Spinal cord (tissue), 10 donors: Measurements from ENCODE around the gene TK1. TPM values are rescaled to one million over a fixed set of nuclear protein-coding genes. Genes with fewer than 3 reads are reported as not detected.
"Not testable (repeated sequence)": the region's sequence is repeated elsewhere in the genome, so short reads cannot be mapped to it uniquely, and the experiment has no call there.

ENCODE experiments used
- DNase-seq, 6 donors: peaks; one replicate each; pipeline versions ENCODE4 v3.0.0 to v3.0.0-alpha.2; 2013 to 2015; ENCODE audit warnings: low spot score in 6 of 6, low read depth in 4 of 6
- H3K27ac ChIP-seq: one replicate; pipeline ENCODE4 v1.5.1; 2013; ENCODE audit warnings: low read depth, low read length, control low read depth
- H3K27me3 ChIP-seq: one replicate; pipeline ENCODE4 v1.6.1; 2013; ENCODE audit warnings: low read length; ENCODE audit not compliant: control insufficient read depth, insufficient read depth
- H3K36me3 ChIP-seq: one replicate; pipeline ENCODE4 v1.6.1; 2013; ENCODE audit warnings: low read length; ENCODE audit not compliant: control insufficient read depth, insufficient read depth
- H3K4me1 ChIP-seq: one replicate; pipeline ENCODE4 v1.6.1; 2013; ENCODE audit warnings: low read length; ENCODE audit not compliant: control insufficient read depth, insufficient read depth
- H3K4me3 ChIP-seq: one replicate; pipeline ENCODE4 v1.5.1; 2013; ENCODE audit warnings: low read depth, low read length, control low read depth
- H3K9me3 ChIP-seq: one replicate; pipeline ENCODE4 v1.6.1; 2013; ENCODE audit warnings: low read length; ENCODE audit not compliant: control insufficient read depth, insufficient read depth
- WGBS: methylation state at CpG from one replicate; pipeline ENCODE4 v1.1.5; 2013; ENCODE audit warnings: missing lambda C conversion rate; ENCODE audit not compliant: insufficient coverage; 5-methylcytosine and 5-hydroxymethylcytosine counted together
- polyA plus RNA-seq, 2 donors: library from polyadenylated mRNA; unstranded; fragments of 120-200 nt; gene quantifications; one replicate each; pipeline ENCODE4 v1.2.1, GENCODE V29; 2013; ENCODE audit not compliant: insufficient read length in 2 of 2
- total RNA-seq, 2 donors: library from RNA; depleted of rRNA in 1 of 2; stranded (reverse); fragments of 120-200 nt in 1 of 2; fragments of >200 nt in 1 of 2; gene quantifications; one replicate each; pipeline versions ENCODE4 v1.2.3 to v1.2.4, GENCODE V29; 2013 to 2014
- donor health status: healthy.

TK1 gene
- total and polyA plus RNA-seq, 4 donors, result 11.0 to 13.8 (median 12.7) TPM

- Histone ChIP-seq H3K36me3 (no peaks in the 10 kb centered on the region), H3K27me3 (peaks cover 2% of the 10 kb centered on the region), H3K4me1 (peaks cover 54% of the 10 kb centered on the region), H3K4me3 (no peak overlapping the region), H3K9me3 (no peaks in the 10 kb centered on the region), H3K27ac (peak overlapping the region; percentile 82)
- 62% methylated on average over 18 of the region's 18 CpGs for WGBS
- peak in 1 of 6 donors; percentile 66 for DNase-seq
These were observed 41.9 kb downstream of the TK1 start for GRCh38 chr17:78144736-78145641.

- Histone ChIP-seq H3K27ac (peak overlapping the region; percentile 82), H3K4me3 (no peak overlapping the region), H3K4me1 (peaks cover 54% of the 10 kb centered on the region)
These were observed 42.6 kb downstream of the TK1 start for GRCh38 chr17:78144147-78144719.

GRCh38 chr17:78143214-78144146 is 43.4 kb downstream of the TK1 start:
- H3K4me1 ChIP-seq, result peaks cover 54% of the 10 kb centered on the region
- H3K36me3 ChIP-seq, result no peaks in the 10 kb centered on the region
- DNase-seq, result no peak
- H3K9me3 ChIP-seq, result no peaks in the 10 kb centered on the region
- 86% methylated on average over 17 of the region's 21 CpGs for WGBS
- H3K27ac ChIP-seq, result peak overlapping the region; percentile 82
- H3K27me3 ChIP-seq, result peaks cover 2% of the 10 kb centered on the region
- no peak overlapping the region for H3K4me3 ChIP-seq

More at GRCh38 chr17:78144147-78144719, 42.6 kb downstream of the TK1 start:
- H3K36me3 ChIP-seq, result no peaks in the 10 kb centered on the region
- peaks cover 2% of the 10 kb centered on the region for H3K27me3 ChIP-seq
- 75% methylated on average over 9 of the region's 11 CpGs for WGBS
- no peaks in the 10 kb centered on the region for H3K9me3 ChIP-seq
- DNase-seq, result peak; percentile 27 to 91 (median 53)

- no peak overlapping the region for H3K27ac ChIP-seq
- peaks cover 58% of the 10 kb centered on the region for H3K4me1 ChIP-seq
- no peak for DNase-seq
- no peak overlapping the region for H3K4me3 ChIP-seq
- no peaks in the 10 kb centered on the region for H3K36me3 ChIP-seq
- WGBS, result 89% methylated on average over 13 of the region's 16 CpGs
- H3K9me3 ChIP-seq, result no peaks in the 10 kb centered on the region
- peaks cover 2% of the 10 kb centered on the region for H3K27me3 ChIP-seq
These were observed 44.6 kb downstream of the TK1 start for GRCh38 chr17:78142119-78142861.

GRCh38 chr17:78141437-78142118 is 45.3 kb downstream of the TK1 start:
- DNase-seq, result no peak
- Histone ChIP-seq H3K36me3 (no peaks in the 10 kb centered on the region), H3K9me3 (no peaks in the 10 kb centered on the region), H3K27me3 (peaks cover 2% of the 10 kb centered on the region), H3K4me3 (no peak overlapping the region), H3K4me1 (peaks cover 59% of the 10 kb centered on the region), H3K27ac (no peak overlapping the region)
- 79% methylated on average over 15 of the region's 20 CpGs for WGBS

- Histone ChIP-seq H3K27ac (no peak overlapping the region), H3K4me3 (no peak overlapping the region), H3K9me3 (no peaks in the 10 kb centered on the region), H3K4me1 (peaks cover 50% of the 10 kb centered on the region), H3K27me3 (peaks cover 2% of the 10 kb centered on the region), H3K36me3 (no peaks in the 10 kb centered on the region)
- 18% methylated on average over 58 of the region's 58 CpGs for WGBS
- peak in 2 of 6 donors; percentile 16 to 62 for DNase-seq
These were observed 46.4 kb downstream of the TK1 start for GRCh38 chr17:78140169-78141051.

- not testable (repeated sequence) for H3K27me3 ChIP-seq, DNase-seq, H3K27ac ChIP-seq, H3K4me3 ChIP-seq, H3K9me3 ChIP-seq, H3K36me3 ChIP-seq
- WGBS, result 90% methylated on average over 12 of the region's 12 CpGs
- H3K4me1 ChIP-seq, result peaks cover 44% of the 10 kb centered on the region
These were observed 47.0 kb downstream of the TK1 start for GRCh38 chr17:78139861-78140168.
